Stimulated activated naive B cell treated with anti-CD40 and anti-IgM and Interleukin-4, amounts not matched to agents 10 μg/mL and 1 μg/mL and 100 μg/mL, for 72 hours (primary cell): Measurements from ENCODE around the gene MYNN.

Experiments used
- ATAC-seq, 2 donors: fragments of 150-1000 bp; cut with Tn5 transposase; replicated peaks; 2 replicates each; pipeline ENCODE4 v1.10.0; 2021; ENCODE audit warnings: moderate library complexity in 1 of 2
- DNase-seq: peaks from one replicate; pipeline ENCODE4 v3.0.0; 2021
- H3K27ac Mint-ChIP-seq: one replicate; pipeline ENCODE4 v1.8.0; 2022; ENCODE audit warnings: mild to moderate bottlenecking, mixed read lengths
- H3K27me3 Mint-ChIP-seq, 2 donors: one replicate each; pipeline ENCODE4 v1.8.0; 2022; ENCODE audit warnings: mixed read lengths in 2 of 2
- H3K36me3 Mint-ChIP-seq, 2 donors: one replicate each; pipeline ENCODE4 v1.8.0; 2022; ENCODE audit warnings: mixed read lengths in 2 of 2, mild to moderate bottlenecking in 1 of 2
- H3K4me1 Mint-ChIP-seq, 2 donors: one replicate each; pipeline ENCODE4 v1.8.0; 2022; ENCODE audit warnings: mixed read lengths in 2 of 2, mild to moderate bottlenecking in 1 of 2
- H3K4me3 Mint-ChIP-seq, 2 donors: one replicate each; pipeline ENCODE4 v1.8.0; 2022; ENCODE audit warnings: mild to moderate bottlenecking in 2 of 2, mixed read lengths in 2 of 2, moderate library complexity in 1 of 2
- H3K9me3 Mint-ChIP-seq, 2 donors: one replicate each; pipeline ENCODE4 v1.8.0; 2022; ENCODE audit warnings: mixed read lengths in 2 of 2, mild to moderate bottlenecking in 1 of 2

The MYNN gene

DNA sequence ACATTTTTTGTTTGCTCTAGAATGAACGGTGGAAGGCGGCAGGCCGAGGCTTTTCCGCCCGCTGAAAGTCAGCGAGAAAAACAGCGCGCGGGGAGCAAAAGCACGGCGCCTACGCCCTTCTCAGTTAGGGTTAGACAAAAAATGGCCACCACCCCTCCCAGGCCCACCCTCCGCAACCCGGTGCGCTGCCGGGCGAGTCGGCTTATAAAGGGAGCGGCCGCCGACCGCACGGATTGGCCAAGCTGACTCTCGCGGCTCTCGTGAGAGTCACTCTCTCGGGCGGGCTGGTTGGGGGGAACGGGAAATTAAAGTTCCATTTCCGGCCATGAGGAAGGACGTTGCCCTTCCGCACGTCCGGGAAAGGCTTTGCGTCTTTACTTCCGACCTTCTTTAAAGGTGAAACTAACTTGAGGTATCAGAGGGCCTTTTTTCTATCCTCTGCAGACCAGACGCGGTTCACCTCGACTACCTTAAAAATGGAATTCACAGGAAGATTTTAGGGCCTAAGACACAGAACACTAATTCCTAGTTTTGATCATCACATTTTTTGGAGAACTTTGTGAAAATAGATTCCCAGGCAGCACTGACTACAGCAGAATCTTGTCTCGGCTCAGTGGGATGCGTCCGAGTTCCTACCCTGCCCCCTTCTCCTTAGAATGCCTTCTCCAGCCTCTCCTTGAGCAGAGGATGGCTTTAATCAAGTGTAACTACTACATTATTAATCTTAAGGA is 8.1 kb upstream of the MYNN start, which contains the start of gene TERC:
Gene TERC (minus strand): TSS at position 179 of the 731 bp plus-strand sequence.
- Mint-ChIP-seq H3K4me3 (peak within 1 kb of the TSS; percentile 94 to 96), H3K9me3 (peaks cover 0 to 3% of the 10 kb centered on the region in 2 donors), H3K4me1 (peaks cover 8 to 17% of the 10 kb centered on the region in 2 donors), H3K27me3 (no peaks in the 10 kb centered on the region), H3K27ac (peak within 1 kb of the TSS; percentile 98), H3K36me3 (peaks cover 7 to 17% of the 10 kb centered on the region in 2 donors)
- peak; percentile 90 for DNase-seq
- peak; percentile 85 to 87 for ATAC-seq

DNA sequence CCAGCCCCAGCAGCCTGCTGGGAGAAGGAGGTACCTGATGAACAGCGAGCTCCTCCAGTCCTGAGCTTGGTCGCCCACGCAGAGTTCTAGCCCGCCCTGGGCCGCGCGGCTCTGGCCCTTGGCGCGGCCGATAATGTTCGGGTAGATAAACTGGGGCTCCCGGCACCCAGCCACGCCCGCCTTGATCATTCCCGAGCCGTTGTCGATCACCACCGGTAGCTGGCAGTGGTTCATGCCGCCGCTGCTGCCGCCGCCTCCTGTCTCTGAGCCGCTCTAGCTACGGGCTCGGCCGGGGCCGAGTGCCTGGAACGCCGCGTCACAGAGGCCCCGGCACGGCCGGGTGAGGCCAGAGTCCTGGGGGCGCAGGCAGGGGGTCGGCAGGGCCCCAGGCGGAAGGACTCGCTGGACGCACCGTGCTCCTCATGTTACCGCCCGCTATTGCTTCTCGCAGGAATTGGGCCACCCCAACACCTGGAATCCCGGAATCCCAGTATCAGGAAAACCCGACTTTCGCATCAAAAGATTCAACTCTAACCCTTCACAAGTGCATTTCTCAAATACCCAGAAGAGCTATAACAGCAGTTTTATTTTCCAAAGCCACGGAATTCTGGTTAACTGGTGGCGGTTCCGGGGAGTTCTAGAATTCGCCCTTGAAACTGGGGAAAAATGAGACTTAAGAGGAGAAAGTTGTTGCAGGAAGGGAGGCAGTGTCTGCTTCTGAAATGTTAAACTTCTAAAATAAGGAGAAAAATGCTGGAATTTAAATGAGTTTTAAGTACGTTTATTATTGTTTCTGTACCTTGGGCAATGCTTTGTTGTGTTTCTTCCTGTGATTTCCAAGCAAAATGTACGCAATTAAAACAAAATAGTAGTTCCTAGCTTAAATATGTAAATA is 3.7 kb upstream of the MYNN start, which contains the start of gene ACTRT3:
Gene ACTRT3 (minus strand): TSS at position 275 of the 895 bp plus-strand sequence. CDS start 41 bp downstream, at position 234.
- Mint-ChIP-seq H3K27ac (peak within 1 kb of the TSS; percentile 92), H3K9me3 (no peaks in the 10 kb centered on the region), H3K4me1 (peaks cover 11 to 23% of the 10 kb centered on the region in 2 donors), H3K36me3 (peaks cover 8 to 34% of the 10 kb centered on the region in 2 donors), H3K4me3 (peak within 1 kb of the TSS; percentile 89), H3K27me3 (no peaks in the 10 kb centered on the region)
- ATAC-seq (peak; percentile 26 to 31), DNase-seq (peak; percentile 64)

DNA sequence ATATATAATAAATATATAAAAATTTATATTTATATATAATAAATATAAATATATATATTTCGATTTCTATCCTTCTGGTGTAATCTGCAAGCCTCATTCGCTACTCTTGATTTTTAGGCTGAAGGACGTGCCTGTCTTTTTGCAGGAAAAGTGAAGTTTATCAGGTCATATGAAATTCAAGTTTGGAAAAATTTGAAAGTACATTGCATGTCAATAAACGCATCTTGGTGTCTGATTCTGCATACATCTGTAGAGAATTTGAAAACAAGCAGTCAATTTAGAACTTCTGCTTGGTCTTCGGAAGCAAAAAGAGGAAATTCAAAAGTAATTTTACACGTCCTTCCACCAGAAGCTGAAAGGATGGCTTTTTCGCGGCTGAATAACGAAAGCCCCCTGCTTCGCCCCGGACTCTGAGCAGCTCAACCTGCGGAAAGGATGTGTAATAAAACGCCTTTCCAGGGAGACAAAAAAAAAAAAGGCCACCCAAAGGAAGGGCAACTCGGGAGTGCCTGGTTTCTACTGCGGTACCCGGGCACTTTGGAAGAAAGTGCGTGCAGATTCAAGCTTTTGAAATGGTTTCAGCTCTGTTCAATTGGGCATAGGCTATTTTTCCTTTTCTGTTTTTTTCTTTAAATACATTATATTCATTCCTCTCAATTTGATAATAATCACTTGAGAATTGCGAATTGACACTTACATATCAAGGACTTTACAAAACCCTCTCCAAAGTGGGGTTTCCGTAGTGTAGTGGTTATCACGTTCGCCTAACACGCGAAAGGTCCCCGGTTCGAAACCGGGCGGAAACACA is 1.5 kb upstream of the MYNN start:
- Mint-ChIP-seq H3K27ac (peak overlapping the region; percentile 99), H3K36me3 (peaks cover 11 to 38% of the 10 kb centered on the region in 2 donors), H3K27me3 (no peaks in the 10 kb centered on the region), H3K9me3 (no peaks in the 10 kb centered on the region), H3K4me1 (peaks cover 10 to 31% of the 10 kb centered on the region in 2 donors), H3K4me3 (peak overlapping the region; percentile 95 to 100)
- ATAC-seq (peak; percentile 20 to 24), DNase-seq (peak; percentile 50)

DNA sequence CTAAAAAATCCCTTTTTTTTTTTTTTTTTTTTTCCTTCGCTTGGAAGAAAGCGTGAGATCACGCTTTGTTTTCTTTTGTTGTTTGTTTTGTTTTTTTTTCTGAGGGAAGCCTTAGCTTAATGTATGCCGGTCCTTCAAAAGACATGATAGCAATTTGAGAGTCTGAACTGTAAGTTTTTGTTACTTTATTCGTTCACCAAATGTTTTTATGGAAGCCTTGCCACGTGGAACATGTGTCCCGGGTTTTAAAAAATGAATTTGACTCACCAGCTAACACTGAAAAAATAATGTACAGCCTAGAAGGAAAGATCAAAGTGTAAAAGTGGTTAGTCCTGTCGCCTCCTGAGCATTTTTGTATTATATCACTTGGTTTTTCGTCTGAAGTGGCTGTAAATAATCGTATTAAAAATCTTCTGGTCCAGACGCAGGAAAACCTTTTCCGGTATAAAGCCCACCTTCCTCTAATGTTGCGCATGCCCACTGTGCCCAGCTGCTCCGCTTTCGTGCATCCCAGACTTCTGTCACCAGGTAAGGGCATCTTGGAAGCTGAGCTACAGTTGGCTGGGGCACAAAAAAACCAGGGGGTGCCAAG is 795 bp upstream of the MYNN start:
- DNase-seq (no peak), ATAC-seq (peak; percentile 43 to 48)
- peak overlapping the region; percentile 99 for H3K27ac Mint-ChIP-seq
- H3K9me3 Mint-ChIP-seq = no peaks in the 10 kb centered on the region
- H3K27me3 Mint-ChIP-seq = no peaks in the 10 kb centered on the region
- H3K4me3 Mint-ChIP-seq = peak overlapping the region; percentile 95 to 100
- peaks cover 12 to 35% of the 10 kb centered on the region in 2 donors for H3K4me1 Mint-ChIP-seq
- peaks cover 15 to 40% of the 10 kb centered on the region in 2 donors for H3K36me3 Mint-ChIP-seq

DNA sequence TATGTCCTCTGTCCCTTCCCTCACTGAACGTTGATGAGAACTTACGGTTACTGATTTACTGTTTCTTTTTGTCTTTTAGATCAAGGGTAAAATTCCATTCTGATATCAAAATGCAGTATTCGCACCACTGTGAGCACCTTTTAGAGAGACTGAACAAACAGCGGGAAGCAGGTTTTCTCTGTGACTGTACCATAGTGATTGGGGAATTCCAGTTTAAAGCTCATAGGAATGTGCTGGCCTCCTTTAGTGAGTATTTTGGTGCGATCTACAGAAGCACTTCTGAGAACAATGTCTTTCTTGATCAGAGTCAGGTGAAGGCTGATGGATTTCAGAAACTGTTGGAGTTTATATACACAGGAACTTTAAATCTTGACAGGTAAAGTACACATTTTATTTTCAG is 990 bp downstream of the MYNN start:
- no peak for ATAC-seq
- Mint-ChIP-seq H3K27me3 (no peaks in the 10 kb centered on the region), H3K4me1 (peaks cover 18 to 50% of the 10 kb centered on the region in 2 donors), H3K27ac (peak overlapping the region; percentile 99), H3K36me3 (peaks cover 19 to 50% of the 10 kb centered on the region in 2 donors), H3K9me3 (no peaks in the 10 kb centered on the region), H3K4me3 (peak overlapping the region; percentile 95 to 100)
- no peak for DNase-seq

DNA sequence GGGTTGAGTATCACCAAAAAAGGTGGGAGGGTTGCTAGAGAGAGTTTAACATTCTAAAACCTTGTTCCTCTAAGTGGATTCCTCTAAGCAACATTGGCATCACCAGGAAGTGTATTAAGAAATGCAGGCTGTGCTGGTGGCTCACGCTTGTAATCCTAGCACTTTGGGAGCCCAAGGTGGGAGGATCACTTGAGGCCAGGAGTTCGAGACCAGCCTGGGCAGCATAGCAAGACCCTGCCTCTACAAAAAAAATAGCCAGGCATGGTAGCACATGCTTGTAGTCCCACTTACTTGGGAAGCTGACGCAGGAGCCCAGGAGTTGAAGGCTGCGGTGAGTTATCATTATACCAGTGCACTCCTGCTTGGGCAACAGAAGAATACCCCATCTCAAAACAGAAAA is 4.6 kb downstream of the MYNN start:
- H3K27ac Mint-ChIP-seq = no peak overlapping the region

DNA sequence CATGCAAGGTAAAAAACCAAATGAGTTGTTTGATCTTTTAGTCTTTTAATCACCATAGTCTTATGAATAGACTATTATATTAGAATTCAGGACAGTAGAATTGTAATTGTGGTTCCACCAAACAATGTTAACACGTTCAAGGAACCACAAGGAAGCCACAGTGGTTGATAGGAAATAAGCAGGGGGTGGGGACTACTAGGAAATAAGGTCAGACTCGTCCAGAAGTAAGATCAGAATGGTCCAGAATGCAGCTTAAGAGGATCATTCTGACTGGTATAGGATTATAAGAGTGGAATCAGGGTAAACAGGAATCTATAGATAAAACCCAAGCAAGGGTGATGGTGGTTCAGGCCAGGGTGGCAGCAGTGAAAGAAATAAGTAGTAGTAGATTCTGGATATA is 7.5 kb downstream of the MYNN start:
- ATAC-seq = no peak
- DNase-seq = no peak
- Mint-ChIP-seq H3K36me3 (peaks cover 27 to 48% of the 10 kb centered on the region in 2 donors), H3K9me3 (no peaks in the 10 kb centered on the region), H3K27me3 (no peaks in the 10 kb centered on the region), H3K4me1 (peaks cover 22 to 35% of the 10 kb centered on the region in 2 donors), H3K27ac (no peak overlapping the region), H3K4me3 (no peak overlapping the region)

More for the DNA sequence above, 4.6 kb downstream of the MYNN start:
- Mint-ChIP-seq H3K36me3 (peaks cover 35 to 61% of the 10 kb centered on the region in 2 donors), H3K9me3 (no peaks in the 10 kb centered on the region), H3K4me1 (peaks cover 28 to 53% of the 10 kb centered on the region in 2 donors), H3K27me3 (no peaks in the 10 kb centered on the region), H3K4me3 (no peak overlapping the region)
- DNase-seq (no peak), ATAC-seq (no peak)

DNA sequence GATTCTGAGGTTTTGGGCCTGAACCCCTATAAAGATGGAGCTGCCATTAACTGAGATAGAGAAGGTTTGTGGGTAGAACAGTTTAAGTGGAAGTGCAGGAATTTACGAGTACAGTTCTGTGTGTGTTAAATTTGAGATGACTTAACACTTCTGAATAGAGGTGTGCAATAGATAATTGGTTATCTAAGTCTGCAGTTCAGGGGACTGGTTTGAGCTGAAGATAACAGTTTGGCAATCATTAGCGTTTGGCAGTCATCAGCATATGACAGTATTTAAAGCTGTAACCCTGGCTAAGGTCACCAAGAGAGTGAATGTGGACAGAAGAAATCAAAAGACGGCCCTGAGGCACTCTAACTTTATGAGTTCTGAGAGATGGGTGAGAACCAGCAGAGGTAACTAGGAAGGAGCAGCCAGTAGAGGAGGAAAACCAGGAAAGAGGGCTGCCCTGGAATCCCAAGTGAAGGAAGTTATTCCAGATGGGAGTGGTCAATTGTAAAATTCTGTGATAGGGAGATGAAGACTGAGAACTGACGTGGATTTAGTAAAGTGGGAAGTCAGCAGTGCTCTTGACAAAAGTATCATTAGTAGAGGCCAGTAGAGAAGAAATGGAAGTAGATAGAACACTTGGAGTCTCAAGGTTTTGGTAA is 8.1 kb downstream of the MYNN start:
- no peak overlapping the region for H3K4me3 Mint-ChIP-seq
- DNase-seq = no peak
- no peak for ATAC-seq
- peaks cover 31 to 48% of the 10 kb centered on the region in 2 donors for H3K36me3 Mint-ChIP-seq
- H3K27me3 Mint-ChIP-seq = no peaks in the 10 kb centered on the region
- peak overlapping the region; percentile 10 for H3K27ac Mint-ChIP-seq
- peaks cover 22 to 35% of the 10 kb centered on the region in 2 donors for H3K4me1 Mint-ChIP-seq
- no peaks in the 10 kb centered on the region for H3K9me3 Mint-ChIP-seq

DNA sequence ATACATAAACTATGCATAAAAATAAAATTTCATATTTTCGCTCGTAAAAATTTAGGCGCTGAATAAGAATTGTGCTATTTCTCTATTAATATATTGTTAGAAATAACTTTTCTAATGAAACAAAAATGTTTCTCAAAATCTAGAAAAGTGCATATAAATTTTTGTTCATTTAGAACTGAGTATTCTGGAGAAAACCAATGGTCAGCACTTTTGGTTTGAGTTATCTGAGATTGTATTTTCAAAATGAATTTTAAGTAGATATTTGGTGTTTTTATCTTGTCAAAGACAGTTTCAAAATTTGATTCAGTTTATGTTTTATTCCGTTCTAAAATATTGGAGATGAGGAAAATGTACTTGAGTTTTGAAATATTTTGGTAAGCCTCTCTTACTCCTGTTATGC is 13.9 kb downstream of the MYNN start:
- no peak for ATAC-seq
- Mint-ChIP-seq H3K27ac (no peak overlapping the region), H3K36me3 (peaks cover 8 to 35% of the 10 kb centered on the region in 2 donors), H3K27me3 (no peaks in the 10 kb centered on the region), H3K9me3 (no peaks in the 10 kb centered on the region), H3K4me3 (no peak overlapping the region), H3K4me1 (peaks cover 6 to 11% of the 10 kb centered on the region in 2 donors)
- DNase-seq = no peak

DNA sequence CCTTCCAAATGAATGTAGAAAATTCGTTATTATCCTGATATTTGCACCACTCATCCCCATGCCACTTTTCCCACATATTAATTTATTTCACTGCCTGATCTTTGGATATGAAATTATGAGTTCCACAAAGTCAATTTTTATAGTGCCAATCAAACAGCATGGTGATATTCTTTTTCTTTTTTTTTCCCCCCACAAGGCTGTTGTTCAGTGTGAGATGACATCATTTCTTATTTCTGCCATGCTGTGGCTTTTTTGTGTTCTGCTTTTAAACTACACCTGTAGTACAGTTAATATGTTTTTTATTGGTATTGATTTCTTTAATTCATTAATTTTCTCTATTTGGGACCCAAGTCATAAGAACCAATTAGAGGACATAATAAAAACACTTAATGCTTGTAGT is 14.6 kb downstream of the MYNN start:
- no peak for ATAC-seq
- H3K36me3 Mint-ChIP-seq = peaks cover 13 to 37% of the 10 kb centered on the region in 2 donors
- no peaks in the 10 kb centered on the region for H3K9me3 Mint-ChIP-seq
- H3K4me1 Mint-ChIP-seq = peaks cover 6 to 11% of the 10 kb centered on the region in 2 donors
- no peak for DNase-seq
- H3K4me3 Mint-ChIP-seq = no peak overlapping the region
- no peak overlapping the region for H3K27ac Mint-ChIP-seq
- no peaks in the 10 kb centered on the region for H3K27me3 Mint-ChIP-seq

DNA sequence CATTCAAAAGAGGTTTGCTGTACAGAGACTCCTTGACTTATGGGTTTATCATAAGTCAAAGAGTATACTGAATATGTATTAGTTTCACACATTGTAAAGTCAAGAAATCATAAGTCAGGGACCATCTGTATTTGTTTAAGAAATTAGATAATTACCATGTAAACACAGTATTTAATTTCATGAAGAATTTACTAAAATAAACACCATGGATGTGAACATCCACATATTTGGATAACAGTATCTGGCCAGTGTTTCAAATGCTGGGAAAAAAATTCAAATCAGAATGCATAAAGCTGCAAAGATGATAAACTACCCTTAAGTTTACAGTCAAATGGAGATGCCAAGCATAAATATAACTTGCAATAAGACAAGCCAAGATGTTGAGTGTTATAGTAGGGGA is 17.0 kb downstream of the MYNN start:
- H3K9me3 Mint-ChIP-seq = no peaks in the 10 kb centered on the region
- peaks cover 14 to 42% of the 10 kb centered on the region in 2 donors for H3K36me3 Mint-ChIP-seq
- peaks cover 6 to 11% of the 10 kb centered on the region in 2 donors for H3K4me1 Mint-ChIP-seq
- no peak overlapping the region for H3K4me3 Mint-ChIP-seq
- DNase-seq = no peak
- H3K27me3 Mint-ChIP-seq = no peaks in the 10 kb centered on the region
- no peak for ATAC-seq
- H3K27ac Mint-ChIP-seq = no peak overlapping the region

DNA sequence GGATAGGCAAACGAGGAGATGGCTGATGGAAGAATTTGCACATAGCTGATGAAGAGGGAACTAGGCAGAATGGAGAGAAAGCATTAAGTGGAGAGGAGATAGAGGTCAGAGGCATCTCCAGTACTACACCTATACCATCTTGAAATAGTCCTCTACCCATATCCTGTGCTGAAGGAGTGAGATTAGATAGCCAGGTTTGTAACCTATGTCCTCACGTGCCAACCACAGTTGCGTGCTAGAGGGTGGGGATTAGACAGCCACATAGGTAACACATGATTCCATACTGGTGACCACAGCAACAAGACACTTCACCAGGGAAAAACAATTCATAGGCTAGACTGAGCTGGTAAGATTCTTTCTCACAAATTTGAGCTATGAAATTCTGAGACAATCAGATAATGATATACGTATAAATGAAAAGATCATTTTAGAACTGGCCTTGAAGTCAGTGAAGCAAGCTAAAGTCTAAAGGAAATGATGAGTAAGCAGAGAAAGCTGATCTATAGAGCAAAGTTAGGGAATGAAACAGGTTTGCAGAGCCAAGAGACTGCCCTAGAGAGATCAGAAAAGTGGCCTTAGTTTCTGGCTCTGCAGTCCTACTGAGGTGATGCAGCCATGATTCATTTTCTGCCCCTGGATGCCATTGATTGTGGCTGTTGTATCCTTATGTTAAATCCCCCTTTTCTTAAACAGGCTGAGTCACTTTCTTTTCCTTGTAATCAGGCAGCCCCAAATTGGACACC is 17.7 kb downstream of the MYNN start:
- ATAC-seq (peak in 1 of 2 donors; percentile 38), DNase-seq (no peak)
- no peaks in the 10 kb centered on the region for H3K9me3 Mint-ChIP-seq
- H3K27me3 Mint-ChIP-seq = no peaks in the 10 kb centered on the region
- H3K36me3 Mint-ChIP-seq = peaks cover 13 to 36% of the 10 kb centered on the region in 2 donors
- no peak overlapping the region for H3K4me3 Mint-ChIP-seq
- peaks cover 6 to 11% of the 10 kb centered on the region in 2 donors for H3K4me1 Mint-ChIP-seq
- H3K27ac Mint-ChIP-seq = no peak overlapping the region
